ENCODE data around the gene RBM47.
"Not testable (repeated sequence)": the region's sequence is repeated elsewhere in the genome, so short reads cannot be mapped to it uniquely, and the experiment has no call there.

Gene RBM47

GRCh38 chr4:40561543-40562177, 68.0 kb downstream of the RBM47 start:
- not testable (repeated sequence) for H2BK15ac ChIP-seq (ENCODE audit: low read length); H3K23ac ChIP-seq (ENCODE audit: low read depth, low read length, poor library complexity); H4K91ac ChIP-seq (ENCODE audit: low read depth, low read length, poor library complexity); H2BK5ac ChIP-seq (ENCODE audit: low read length); H2AFZ ChIP-seq (ENCODE audit: low read length); H3K4me1 ChIP-seq (ENCODE audit: control insufficient read depth in 2 of 2, insufficient read depth in 1 of 2, low read depth in 1 of 2, low read length in 2 of 2); DNase-seq (ENCODE audit: low spot score); H3K18ac ChIP-seq (ENCODE audit: low read length); H3K9ac ChIP-seq (ENCODE audit: low read depth, low read length, poor library complexity); H3K36me3 ChIP-seq (replicated peaks in 1 of 2; ENCODE audit: control insufficient read depth in 2 of 2, insufficient read depth in 2 of 2, low read length in 2 of 2); H3K27ac ChIP-seq (replicated peaks; ENCODE audit: low read length); H2BK12ac ChIP-seq (ENCODE audit: low read length); H2AK5ac ChIP-seq (ENCODE audit: low read depth, low read length); H2BK120ac ChIP-seq (ENCODE audit: low read depth, low read length); H3K14ac ChIP-seq (ENCODE audit: low read length); H3K4me2 ChIP-seq (ENCODE audit: insufficient read depth, low read length, poor library complexity, severe bottlenecking); H3K9me3 ChIP-seq (replicated peaks in 1 of 2; ENCODE audit: control insufficient read depth in 2 of 2, insufficient read depth in 1 of 2, low read depth in 1 of 2, low read length in 2 of 2); H3K4ac ChIP-seq (ENCODE audit: low read length); H4K8ac ChIP-seq (ENCODE audit: low read depth, low read length); H3K27me3 ChIP-seq (ENCODE audit: control insufficient read depth in 3 of 3, insufficient read depth in 3 of 3, low read depth in 1 of 3, low read length in 3 of 3); H3K79me1 ChIP-seq (ENCODE audit: low read depth, low read length); H3K4me3 ChIP-seq (ENCODE audit: low read length in 2 of 2)
- WGBS, 2 donors (ENCODE audit: extremely low coverage in 2 of 2, insufficient read length in 2 of 2, insufficient replicate concordance in 1 of 2), result no CpG with 5 or more reads among the region's 7 CpGs

GRCh38 chr4:40559585-40560465, 69.8 kb downstream of the RBM47 start:
- Histone ChIP-seq H3K36me3 (replicated peaks in 1 of 2; ENCODE audit: control insufficient read depth in 2 of 2, insufficient read depth in 2 of 2, low read length in 2 of 2) (no peaks in the 10 kb centered on the region), H3K9ac (ENCODE audit: low read depth, low read length, poor library complexity) (no peak overlapping the region), H2AK5ac (ENCODE audit: low read depth, low read length) (no peak overlapping the region), H3K4me1 (ENCODE audit: control insufficient read depth in 2 of 2, insufficient read depth in 1 of 2, low read depth in 1 of 2, low read length in 2 of 2) (peaks cover 0 to 1% of the 10 kb centered on the region in 2 donors), H3K14ac (ENCODE audit: low read length) (no peak overlapping the region), H3K27ac (replicated peaks; ENCODE audit: low read length) (no peak overlapping the region), H3K4me2 (ENCODE audit: insufficient read depth, low read length, poor library complexity, severe bottlenecking) (no peak overlapping the region), H2AFZ (ENCODE audit: low read length) (no peak overlapping the region), H4K91ac (ENCODE audit: low read depth, low read length, poor library complexity) (no peak overlapping the region), H3K79me1 (ENCODE audit: low read depth, low read length) (no peaks in the 10 kb centered on the region), H3K27me3 (ENCODE audit: control insufficient read depth in 3 of 3, insufficient read depth in 3 of 3, low read depth in 1 of 3, low read length in 3 of 3) (no peaks in the 10 kb centered on the region), H2BK12ac (ENCODE audit: low read length) (no peak overlapping the region), H3K4ac (ENCODE audit: low read length) (no peak overlapping the region), H3K9me3 (replicated peaks in 1 of 2; ENCODE audit: control insufficient read depth in 2 of 2, insufficient read depth in 1 of 2, low read depth in 1 of 2, low read length in 2 of 2) (no peaks in the 10 kb centered on the region), H2BK15ac (ENCODE audit: low read length) (no peak overlapping the region), H2BK5ac (ENCODE audit: low read length) (no peak overlapping the region), H3K4me3 (ENCODE audit: low read length in 2 of 2) (no peak overlapping the region), H2BK120ac (ENCODE audit: low read depth, low read length) (no peak overlapping the region), H3K23ac (ENCODE audit: low read depth, low read length, poor library complexity) (no peak overlapping the region), H3K18ac (ENCODE audit: low read length) (no peak overlapping the region), H4K8ac (ENCODE audit: low read depth, low read length) (no peak overlapping the region)
- DNase-seq (ENCODE audit: low spot score), result no peak
- WGBS, 2 donors (ENCODE audit: extremely low coverage in 2 of 2, insufficient read length in 2 of 2, insufficient replicate concordance in 1 of 2), result no CpG with 5 or more reads among the region's 5 CpGs

- Histone ChIP-seq H4K91ac (ENCODE audit: low read depth, low read length, poor library complexity) (no peak overlapping the region), H3K27ac (replicated peaks; ENCODE audit: low read length) (no peak overlapping the region), H3K18ac (ENCODE audit: low read length) (no peak overlapping the region), H2AFZ (ENCODE audit: low read length) (no peak overlapping the region), H3K4ac (ENCODE audit: low read length) (no peak overlapping the region), H3K79me1 (ENCODE audit: low read depth, low read length) (no peaks in the 10 kb centered on the region), H3K27me3 (ENCODE audit: control insufficient read depth in 3 of 3, insufficient read depth in 3 of 3, low read depth in 1 of 3, low read length in 3 of 3) (no peaks in the 10 kb centered on the region), H2BK12ac (ENCODE audit: low read length) (no peak overlapping the region), H2BK120ac (ENCODE audit: low read depth, low read length) (no peak overlapping the region), H4K8ac (ENCODE audit: low read depth, low read length) (no peak overlapping the region), H3K9me3 (replicated peaks in 1 of 2; ENCODE audit: control insufficient read depth in 2 of 2, insufficient read depth in 1 of 2, low read depth in 1 of 2, low read length in 2 of 2) (no peaks in the 10 kb centered on the region), H2AK5ac (ENCODE audit: low read depth, low read length) (no peak overlapping the region), H3K4me3 (ENCODE audit: low read length in 2 of 2) (no peak overlapping the region), H3K4me2 (ENCODE audit: insufficient read depth, low read length, poor library complexity, severe bottlenecking) (no peak overlapping the region), H3K14ac (ENCODE audit: low read length) (no peak overlapping the region), H3K9ac (ENCODE audit: low read depth, low read length, poor library complexity) (no peak overlapping the region), H3K36me3 (replicated peaks in 1 of 2; ENCODE audit: control insufficient read depth in 2 of 2, insufficient read depth in 2 of 2, low read length in 2 of 2) (no peaks in the 10 kb centered on the region), H3K23ac (ENCODE audit: low read depth, low read length, poor library complexity) (no peak overlapping the region), H2BK15ac (ENCODE audit: low read length) (no peak overlapping the region), H2BK5ac (ENCODE audit: low read length) (no peak overlapping the region), H3K4me1 (ENCODE audit: control insufficient read depth in 2 of 2, insufficient read depth in 1 of 2, low read depth in 1 of 2, low read length in 2 of 2) (no peaks in the 10 kb centered on the region)
- WGBS, 2 donors (ENCODE audit: extremely low coverage in 2 of 2, insufficient read length in 2 of 2, insufficient replicate concordance in 1 of 2), result no CpG with 5 or more reads among the region's 2 CpGs
- DNase-seq (ENCODE audit: low spot score), result no peak
Observed at GRCh38 chr4:40557736-40558135, 71.9 kb downstream of the RBM47 start.

DNA sequence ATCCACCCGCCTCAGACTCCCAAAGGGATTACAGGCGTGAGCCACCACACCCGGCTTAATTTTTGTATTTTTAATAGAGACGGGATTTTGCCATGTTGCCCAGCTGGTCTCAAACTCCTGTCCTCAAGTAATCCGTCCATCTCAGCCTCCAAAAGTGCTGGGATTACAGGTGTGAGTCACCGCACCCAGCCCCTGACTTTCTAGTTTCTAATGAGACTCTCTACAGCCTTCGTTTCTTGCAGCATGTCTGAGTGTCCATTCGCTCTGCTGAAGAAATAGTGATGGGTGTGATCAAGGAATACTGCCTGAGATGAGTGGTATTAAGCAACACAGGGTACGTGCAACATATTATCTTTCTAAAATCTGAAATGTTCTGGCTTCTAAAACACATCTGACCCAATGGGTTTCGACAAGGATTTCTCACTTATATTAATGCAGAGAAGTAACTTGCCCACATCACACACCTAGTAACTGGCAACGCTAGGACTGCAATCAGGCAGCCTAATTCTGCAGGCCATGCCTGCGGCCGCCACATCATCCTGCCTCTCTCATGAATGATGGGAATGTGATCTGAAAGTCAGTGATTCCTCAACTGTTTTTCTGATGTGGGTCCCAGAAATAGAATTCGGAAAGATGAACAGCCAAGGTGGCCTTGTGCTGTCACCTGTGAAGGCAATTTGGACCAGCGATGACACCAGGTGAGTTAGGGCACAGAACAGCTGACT, 74.3 kb downstream of the RBM47 start:
- no peak for DNase-seq (ENCODE audit: low spot score)
- no peak overlapping the region for H2BK15ac ChIP-seq (ENCODE audit: low read length)
- WGBS, 2 donors (ENCODE audit: extremely low coverage in 2 of 2, insufficient read length in 2 of 2, insufficient replicate concordance in 1 of 2), result no CpG with 5 or more reads among the region's 15 CpGs

More for the DNA sequence above, 74.3 kb downstream of the RBM47 start:
- no peaks in the 10 kb centered on the region for H3K4me1 ChIP-seq (ENCODE audit: control insufficient read depth in 2 of 2, insufficient read depth in 1 of 2, low read depth in 1 of 2, low read length in 2 of 2)
- H3K4ac ChIP-seq (ENCODE audit: low read length), result no peak overlapping the region
- no peak overlapping the region for H4K8ac ChIP-seq (ENCODE audit: low read depth, low read length)
- no peak overlapping the region for H3K23ac ChIP-seq (ENCODE audit: low read depth, low read length, poor library complexity)
- no peak overlapping the region for H2BK12ac ChIP-seq (ENCODE audit: low read length)
- H3K9ac ChIP-seq (ENCODE audit: low read depth, low read length, poor library complexity), result no peak overlapping the region
- no peak overlapping the region for H3K27ac ChIP-seq (replicated peaks; ENCODE audit: low read length)
- no peak overlapping the region for H3K4me2 ChIP-seq (ENCODE audit: insufficient read depth, low read length, poor library complexity, severe bottlenecking)
- no peak overlapping the region for H2AFZ ChIP-seq (ENCODE audit: low read length)
- H2AK5ac ChIP-seq (ENCODE audit: low read depth, low read length), result no peak overlapping the region
- no peak overlapping the region for H2BK120ac ChIP-seq (ENCODE audit: low read depth, low read length)
- H3K4me3 ChIP-seq (ENCODE audit: low read length in 2 of 2), result no peak overlapping the region
- no peak overlapping the region for H4K91ac ChIP-seq (ENCODE audit: low read depth, low read length, poor library complexity)
- H3K27me3 ChIP-seq (ENCODE audit: control insufficient read depth in 3 of 3, insufficient read depth in 3 of 3, low read depth in 1 of 3, low read length in 3 of 3), result no peaks in the 10 kb centered on the region
- H3K36me3 ChIP-seq (replicated peaks in 1 of 2; ENCODE audit: control insufficient read depth in 2 of 2, insufficient read depth in 2 of 2, low read length in 2 of 2), result no peaks in the 10 kb centered on the region
- H3K79me1 ChIP-seq (ENCODE audit: low read depth, low read length), result no peaks in the 10 kb centered on the region
- H3K18ac ChIP-seq (ENCODE audit: low read length), result no peak overlapping the region
- H3K14ac ChIP-seq (ENCODE audit: low read length), result no peak overlapping the region
- no peak overlapping the region for H2BK5ac ChIP-seq (ENCODE audit: low read length)
- H3K9me3 ChIP-seq (replicated peaks in 1 of 2; ENCODE audit: control insufficient read depth in 2 of 2, insufficient read depth in 1 of 2, low read depth in 1 of 2, low read length in 2 of 2), result no peaks in the 10 kb centered on the region

Data from neuronal stem cell (in vitro differentiated cells).